ENCODE data around the gene MACROD2.

DNA sequence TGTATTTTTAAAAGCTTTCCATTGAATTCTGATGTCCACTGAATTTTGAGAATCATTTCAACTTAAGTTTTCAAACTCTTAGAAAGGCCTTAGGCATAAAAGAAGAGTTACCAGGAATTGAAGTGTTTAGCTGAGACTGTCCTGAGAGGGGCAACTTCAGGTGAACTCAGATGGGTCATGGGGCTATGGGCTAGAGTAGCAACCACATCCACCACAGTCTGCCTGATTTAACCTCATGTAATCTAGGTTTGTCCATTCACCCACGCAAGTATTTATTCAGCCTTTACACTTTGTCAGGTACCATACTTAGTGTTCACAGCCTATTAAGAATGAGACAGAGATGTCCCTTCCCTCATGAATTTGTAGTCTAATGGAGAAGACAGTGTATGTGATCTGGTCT, 2076.9 kb downstream of the MACROD2 start:
- TF ChIP-seq, protein P1, sequence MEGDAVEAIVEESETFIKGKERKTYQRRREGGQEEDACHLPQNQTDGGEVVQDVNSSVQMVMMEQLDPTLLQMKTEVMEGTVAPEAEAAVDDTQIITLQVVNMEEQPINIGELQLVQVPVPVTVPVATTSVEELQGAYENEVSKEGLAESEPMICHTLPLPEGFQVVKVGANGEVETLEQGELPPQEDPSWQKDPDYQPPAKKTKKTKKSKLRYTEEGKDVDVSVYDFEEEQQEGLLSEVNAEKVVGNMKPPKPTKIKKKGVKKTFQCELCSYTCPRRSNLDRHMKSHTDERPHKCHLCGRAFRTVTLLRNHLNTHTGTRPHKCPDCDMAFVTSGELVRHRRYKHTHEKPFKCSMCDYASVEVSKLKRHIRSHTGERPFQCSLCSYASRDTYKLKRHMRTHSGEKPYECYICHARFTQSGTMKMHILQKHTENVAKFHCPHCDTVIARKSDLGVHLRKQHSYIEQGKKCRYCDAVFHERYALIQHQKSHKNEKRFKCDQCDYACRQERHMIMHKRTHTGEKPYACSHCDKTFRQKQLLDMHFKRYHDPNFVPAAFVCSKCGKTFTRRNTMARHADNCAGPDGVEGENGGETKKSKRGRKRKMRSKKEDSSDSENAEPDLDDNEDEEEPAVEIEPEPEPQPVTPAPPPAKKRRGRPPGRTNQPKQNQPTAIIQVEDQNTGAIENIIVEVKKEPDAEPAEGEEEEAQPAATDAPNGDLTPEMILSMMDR (IDR thresholded peaks at IDR 0.05): no peak
- TF ChIP-seq POLR2A (IDR thresholded peaks at IDR 0.05): no peak
